NCI-H510A treated with DMSO at 0.1 percent for 48 hours (cell line): ENCODE data around the gene SOS1.

Source experiments
- DNase-seq: peaks from one replicate; lab custom pipeline; 2025; lab: John Stamatoyannopoulos, UW

Gene SOS1

DNA sequence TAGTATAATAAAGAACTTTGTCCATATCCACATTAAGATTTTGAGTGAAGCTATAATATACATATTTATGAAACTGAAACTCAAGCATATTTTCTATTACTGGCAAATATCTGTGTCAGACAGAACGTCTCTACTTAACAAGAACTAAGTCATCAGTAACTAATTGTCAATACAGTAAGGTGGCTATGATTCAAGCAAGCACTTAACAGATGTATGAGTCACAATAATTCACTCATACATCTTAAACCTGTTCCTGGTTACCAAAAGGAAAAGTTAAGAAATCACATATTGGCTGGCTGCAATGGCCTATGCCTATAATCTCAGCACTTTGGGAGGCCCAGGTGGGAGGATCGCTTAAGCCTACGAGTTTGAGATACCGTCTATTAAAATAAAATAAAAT is 96.0 kb downstream of the SOS1 start:
- no peak for DNase-seq

GRCh38 chr2:39023649-39024048 is 97.2 kb downstream of the SOS1 start:
- DNase-seq, result no peak

GRCh38 chr2:39022642-39023235 is 98.1 kb downstream of the SOS1 start:
- DNase-seq, result no peak

GRCh38 chr2:39020383-39020782 is 100.5 kb downstream of the SOS1 start:
- DNase-seq, result no peak

DNA sequence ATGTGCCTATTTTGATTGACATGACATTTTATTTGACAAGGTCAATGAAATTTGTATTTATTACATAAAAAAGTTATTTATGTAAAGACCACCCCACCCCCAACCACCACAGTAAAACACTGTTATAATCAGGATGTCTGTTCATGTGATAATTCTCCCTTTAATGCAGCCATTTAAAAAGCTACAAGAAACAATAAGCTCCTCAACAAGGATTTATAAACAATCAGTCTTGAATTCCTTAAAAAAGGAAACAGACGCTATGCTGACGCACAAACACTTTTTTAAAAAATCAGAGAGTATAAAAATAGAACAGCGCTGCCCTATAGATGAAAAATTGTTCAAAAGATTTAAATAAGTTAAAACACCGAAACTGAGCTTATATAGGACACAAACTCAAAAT is 102.2 kb downstream of the SOS1 start:
- no peak for DNase-seq

- DNase-seq, result no peak
Observed at GRCh38 chr2:39017334-39017733, 103.5 kb downstream of the SOS1 start.

DNA sequence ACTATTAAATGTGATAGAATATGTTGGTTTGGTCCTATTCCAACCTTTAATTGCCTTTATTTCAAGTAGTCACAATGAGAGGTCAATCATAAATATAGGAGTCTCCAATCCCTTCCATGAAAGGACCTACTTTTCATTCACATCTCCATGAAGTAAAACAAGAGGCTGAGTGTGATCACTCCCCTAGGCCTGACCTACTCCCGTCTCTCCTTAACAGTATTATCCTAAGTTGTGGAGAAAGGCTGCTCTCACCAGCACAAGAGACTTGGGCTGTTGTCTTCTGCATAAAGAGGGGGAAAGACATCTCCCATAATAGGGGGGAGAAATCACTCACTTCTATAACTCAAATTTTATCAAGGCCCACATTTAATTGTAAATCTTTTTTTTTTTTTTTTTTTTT is 105.4 kb downstream of the SOS1 start:
- DNase-seq, result no peak

GRCh38 chr2:39013871-39014270 is 107.0 kb downstream of the SOS1 start:
- no peak for DNase-seq

DNA sequence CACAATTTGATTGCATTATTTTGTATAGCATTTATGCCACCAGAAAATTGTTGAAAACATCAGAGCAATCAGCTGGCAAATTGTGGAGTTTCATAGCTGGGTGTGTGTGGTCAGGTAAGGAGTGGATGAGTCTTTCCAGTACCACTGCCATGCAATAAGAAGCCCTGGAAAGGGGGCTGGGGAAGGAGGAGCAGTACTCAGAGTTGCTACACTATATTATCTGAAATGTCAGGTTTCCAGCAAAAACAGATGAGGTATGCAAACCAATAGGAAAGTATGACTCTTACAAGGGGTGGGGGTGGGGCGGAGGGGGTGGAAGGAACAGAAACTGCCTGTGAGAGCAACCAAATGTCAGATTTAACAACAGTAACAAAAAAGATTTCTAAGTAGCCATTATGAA is 112.2 kb downstream of the SOS1 start:
- DNase-seq, result no peak

DNA sequence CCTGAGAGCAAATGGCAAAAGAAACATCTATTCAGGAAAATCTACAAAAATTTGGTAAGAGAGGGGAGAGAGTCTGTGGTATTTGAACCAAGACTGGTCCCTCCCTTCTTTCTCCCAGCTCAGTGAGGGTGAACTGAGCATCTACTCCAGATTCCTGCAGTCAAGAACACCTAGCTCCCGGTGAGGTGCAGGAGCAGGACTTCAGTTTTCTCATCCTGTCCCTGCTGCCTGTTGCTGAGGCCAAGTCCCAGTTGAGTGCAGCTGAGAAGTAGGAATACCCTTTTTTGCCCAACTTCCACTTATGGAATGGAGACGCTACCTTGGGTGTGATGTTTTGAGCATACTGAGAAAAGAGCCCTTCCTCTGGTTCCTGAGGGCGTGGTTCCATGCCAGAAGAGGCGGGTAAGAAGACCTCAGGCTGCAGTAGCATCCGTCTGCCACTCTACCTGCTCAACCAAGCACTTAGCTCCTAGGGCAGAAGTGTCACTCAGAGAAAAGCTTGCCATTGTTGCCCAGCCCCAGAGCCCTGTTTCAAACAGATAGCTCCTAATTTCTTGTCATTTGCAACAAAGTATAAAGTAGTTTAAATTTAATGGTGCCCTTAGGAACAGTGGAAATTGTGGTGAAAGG is 112.9 kb downstream of the SOS1 start:
- no peak for DNase-seq

GRCh38 chr2:39000552-39000951 is 120.3 kb downstream of the SOS1 start:
- DNase-seq, result no peak

DNA sequence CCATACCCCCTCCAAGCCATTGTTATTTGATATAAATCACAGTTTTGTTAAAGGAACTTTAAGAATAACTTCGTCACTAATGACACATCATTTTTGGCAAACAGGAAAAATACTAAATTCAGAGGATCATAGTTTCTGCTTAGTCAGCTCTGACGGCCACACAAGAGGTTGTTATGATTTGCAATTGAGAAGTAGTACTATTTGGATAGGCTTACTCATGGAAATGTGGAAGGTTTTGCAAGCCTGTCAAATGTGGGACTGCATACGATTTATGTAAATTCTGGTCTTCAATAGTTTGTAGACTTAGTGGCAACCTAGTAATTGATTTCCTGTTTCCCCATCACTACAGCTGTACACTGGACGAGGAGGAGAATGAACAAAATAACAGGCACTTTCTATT is 123.1 kb downstream of the SOS1 start:
- DNase-seq, result peak; percentile 12

GRCh38 chr2:38991899-38992298 is 129.0 kb downstream of the SOS1 start:
- no peak for DNase-seq

GRCh38 chr2:38988716-38989115 is 132.1 kb downstream of the SOS1 start:
- DNase-seq, result no peak

DNA sequence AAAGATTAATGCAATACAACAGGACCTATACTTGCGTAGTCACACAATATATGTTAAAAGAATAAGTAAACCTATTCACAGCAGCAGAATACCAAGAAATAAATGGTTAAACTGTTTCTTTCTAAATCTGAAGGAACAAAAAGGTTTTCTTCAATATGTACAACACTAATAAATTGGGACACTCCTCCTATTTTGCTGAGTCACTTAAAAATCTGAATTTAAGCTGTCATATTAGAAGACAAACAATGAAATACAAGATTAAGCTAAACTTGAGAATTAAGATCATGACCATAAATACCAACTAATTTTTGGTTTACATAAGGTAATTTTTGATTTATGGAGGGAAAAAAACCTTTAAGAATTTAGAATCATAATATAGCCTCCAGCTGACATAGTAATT is 138.4 kb downstream of the SOS1 start:
- DNase-seq, result no peak

DNA sequence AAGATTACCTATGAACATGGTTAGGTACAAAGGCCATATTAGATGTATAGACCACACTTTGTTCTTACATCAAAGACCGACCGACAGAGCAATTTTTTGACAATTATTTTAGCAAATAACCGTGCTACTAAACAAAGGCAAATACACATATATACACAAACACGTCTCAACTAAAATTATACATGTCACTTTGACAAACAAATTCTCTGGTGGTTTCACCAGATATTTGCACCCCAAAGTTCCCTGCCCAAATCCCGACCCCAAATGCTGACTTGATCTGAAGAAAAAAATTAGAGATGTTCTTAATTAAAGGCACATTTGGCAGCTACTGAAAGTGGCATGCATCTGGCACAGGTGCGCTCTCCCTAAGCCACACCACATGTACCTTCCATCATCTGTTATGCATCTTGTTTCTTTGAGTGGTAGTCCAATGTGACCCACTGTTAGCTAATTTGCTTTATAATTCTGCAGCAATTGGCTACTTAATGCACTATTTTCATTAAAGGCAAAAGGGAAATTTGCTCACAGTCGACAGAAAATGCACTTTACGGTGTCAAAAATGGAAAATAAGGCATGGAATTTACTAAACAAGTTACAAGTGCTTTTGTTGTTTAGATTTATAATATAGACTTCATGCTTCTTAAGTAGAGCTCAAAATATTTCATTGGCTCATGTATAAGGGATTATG is 139.0 kb downstream of the SOS1 start:
- DNase-seq, result no peak

- no peak for DNase-seq
Observed at GRCh38 chr2:38981003-38981669, 139.7 kb downstream of the SOS1 start.

GRCh38 chr2:38978908-38979307 is 141.9 kb downstream of the SOS1 start:
- no peak for DNase-seq

DNA sequence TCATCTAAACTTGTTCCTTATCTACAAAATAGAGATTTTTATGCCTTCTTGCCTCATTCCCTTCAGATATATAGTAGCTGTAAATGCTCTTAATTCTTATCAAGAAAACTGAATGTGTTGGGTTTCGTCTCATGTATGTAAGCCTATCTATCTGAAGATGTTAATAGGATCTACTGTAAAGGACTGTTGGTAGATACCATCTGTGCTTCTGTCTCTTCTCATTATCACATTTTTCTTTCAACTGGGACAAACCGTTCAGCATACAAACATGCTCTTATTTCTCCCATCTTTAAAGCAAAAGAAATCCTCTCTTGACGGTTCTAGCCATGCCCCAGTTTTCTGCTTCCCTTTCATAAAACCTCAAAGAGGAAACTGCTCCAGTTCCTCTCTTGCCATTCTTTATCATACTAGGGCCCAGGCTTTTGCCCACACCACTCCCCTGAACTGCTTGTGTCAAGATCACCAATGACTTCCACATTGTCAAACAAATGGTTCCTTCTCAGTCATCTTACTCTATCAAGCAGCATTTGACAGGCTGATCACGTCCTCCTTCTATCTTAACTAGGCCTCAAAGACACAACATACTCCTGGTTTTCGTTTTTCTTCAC is 142.5 kb downstream of the SOS1 start:
- no peak for DNase-seq

- DNase-seq, result no peak
Observed at GRCh38 chr2:38977047-38977446, 143.8 kb downstream of the SOS1 start.

DNA sequence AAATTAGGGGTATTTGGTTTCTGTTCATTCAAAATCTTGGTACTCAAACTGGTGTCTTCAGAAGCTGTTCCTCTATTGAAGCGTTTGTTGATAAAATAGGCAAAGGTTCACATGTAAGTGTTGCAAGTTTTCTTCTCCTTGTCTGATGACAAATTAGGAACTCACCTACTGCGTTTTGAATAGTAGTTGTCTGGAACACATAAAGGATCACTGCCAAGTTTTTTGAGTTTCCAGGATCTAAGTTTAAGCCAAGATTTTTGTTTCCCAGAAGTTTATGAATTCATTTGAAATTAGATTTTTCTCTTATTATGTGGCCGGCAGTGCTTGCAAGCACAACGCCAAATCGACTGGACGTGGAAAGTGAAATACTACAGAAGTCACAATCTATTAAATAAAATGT is 145.8 kb downstream of the SOS1 start:
- DNase-seq, result no peak

DNA sequence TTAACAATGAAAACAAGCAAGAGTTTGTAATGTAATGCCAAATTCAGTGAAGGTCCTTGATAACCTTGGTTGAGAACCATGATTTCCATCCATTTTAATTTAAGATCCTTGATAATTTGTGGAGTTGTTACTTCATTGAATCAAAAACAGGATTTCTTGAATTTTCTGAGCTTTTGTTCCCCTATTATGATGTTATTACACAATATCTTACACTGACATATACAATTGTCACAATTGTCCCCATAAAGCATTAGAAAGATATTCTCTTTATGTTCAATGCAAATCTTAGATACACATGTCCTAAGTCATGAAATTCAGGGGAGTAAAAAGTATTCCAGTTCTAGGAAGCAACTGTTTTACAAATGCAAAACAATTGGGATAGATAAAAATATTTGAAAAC is 147.6 kb downstream of the SOS1 start:
- no peak for DNase-seq

DNA sequence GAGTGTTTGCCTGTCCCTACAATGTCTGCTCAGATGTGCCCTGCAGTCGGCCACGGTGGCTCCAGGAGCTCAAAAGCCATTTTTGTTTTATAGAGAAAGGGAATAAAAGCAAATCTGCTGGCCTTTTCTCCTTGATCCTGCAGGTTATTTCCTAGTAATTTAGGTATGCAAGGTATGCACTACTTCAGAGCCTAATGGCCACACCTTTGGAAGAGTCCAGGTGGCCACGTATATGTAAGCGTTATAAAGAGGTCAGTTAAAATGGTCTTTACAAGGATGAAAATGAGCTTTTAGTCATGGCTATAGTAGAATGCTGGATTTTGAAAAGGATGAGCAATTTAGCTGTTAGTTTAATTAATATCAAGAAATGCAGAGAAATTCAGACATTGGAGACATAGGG is 149.5 kb downstream of the SOS1 start:
- no peak for DNase-seq
